Peyer's patch (tissue), 4 donors: ENCODE measurements around the gene SCN2A. TPM values are rescaled to one million over a fixed set of nuclear protein-coding genes. Genes with fewer than 3 reads are reported as not detected.

ENCODE experiments used
- DNase-seq, 3 donors: peaks; one replicate each; pipeline ENCODE4 v3.0.0-alpha.2; 2017 to 2019
- H3K27ac ChIP-seq, 4 donors: fragments of 200-600 bp; sonication (generic); one replicate each; pipeline ENCODE4 v1.5.1; 2016 to 2019
- H3K27me3 ChIP-seq, 2 donors: fragments of 200-600 bp; sonication (generic); one replicate each; pipeline ENCODE4 v1.5.1; 2019
- H3K36me3 ChIP-seq, 3 donors: fragments of 200-600 bp; sonication (generic); one replicate each; pipeline ENCODE4 v1.5.1; 2016 to 2019
- H3K4me1 ChIP-seq, 4 donors: fragments of 200-600 bp; sonication (generic); one replicate each; pipeline ENCODE4 v1.5.1; 2016 to 2019
- H3K4me3 ChIP-seq, 4 donors: fragments of 200-600 bp; sonication (generic); 1 replicate in 3 of 4; 2 replicates in 1 of 4; pipeline ENCODE4 v1.5.1; 2016 to 2019; ENCODE audit warnings: mild to moderate bottlenecking in 1 of 4
- H3K9me3 ChIP-seq, 4 donors: fragments of 200-600 bp; sonication (generic); one replicate each; pipeline ENCODE4 v1.5.1; 2016 to 2019; ENCODE audit warnings: mild to moderate bottlenecking in 1 of 4
- CTCF ChIP-seq, 6 experiments: fragments of 450-650 bp in 4 of 6; fragments of 200-600 bp in 2 of 6; sonication (generic) in 1 of 6; IDR thresholded peaks; one replicate each; pipeline ENCODE4 v1.5.1; 2017 to 2019; ENCODE audit warnings: antibody characterized with exemption in 6 of 6, mild to moderate bottlenecking in 3 of 6, moderate library complexity in 1 of 6
- POLR2A ChIP-seq, 2 donors: fragments of 450-650 bp; IDR thresholded peaks; one replicate each; pipeline ENCODE4 v1.5.1; 2017; ENCODE audit warnings: antibody characterized with exemption in 2 of 2, mild to moderate bottlenecking in 2 of 2, moderate library complexity in 2 of 2
- total RNA-seq, 4 donors: library from RNA; depleted of rRNA; stranded (reverse); fragments of >200 nt; gene quantifications; one replicate each; pipeline ENCODE4 v1.1.0, GENCODE V29; 2016

The SCN2A gene
- 1 to 10 TPM in 1 of 4 donors, under 1 TPM in 1, not detected in 2; 0.54 to 4.1 TPM for total RNA-seq

GRCh38 chr2:165239230-165239629, at the start of gene SCN2A:
TSS of gene SCN2A (plus strand) at chr2:165239414. CDS start at chr2:165295824, 56,410 bp downstream.
- Histone ChIP-seq H3K4me3 (no peak within 1 kb of the TSS), H3K27ac (no peak within 1 kb of the TSS), H3K4me1 (no peaks in the 10 kb centered on the region), H3K36me3 (no peaks in the 10 kb centered on the region), H3K9me3 (no peaks in the 10 kb centered on the region), H3K27me3 (no peaks in the 10 kb centered on the region)
- DNase-seq = no peak
- TF ChIP-seq POLR2A (IDR thresholded peaks at IDR 0.05) (no peak), CTCF (IDR thresholded peaks at IDR 0.05) (peak in 5 of 6 experiments; percentile 35 to 50 (median 49))

GRCh38 chr2:165191096-165191728, 48.0 kb upstream of the SCN2A start:
- H3K4me3 ChIP-seq = no peak overlapping the region
- H3K27me3 ChIP-seq = no peaks in the 10 kb centered on the region
- no peak for DNase-seq
- H3K27ac ChIP-seq = no peak overlapping the region
- TF ChIP-seq CTCF (IDR thresholded peaks at IDR 0.05) = no peak
- no peak for TF ChIP-seq POLR2A (IDR thresholded peaks at IDR 0.05)
- H3K9me3 ChIP-seq = no peaks in the 10 kb centered on the region
- no peaks in the 10 kb centered on the region for H3K36me3 ChIP-seq
- H3K4me1 ChIP-seq = no peaks in the 10 kb centered on the region

GRCh38 chr2:165192729-165193128, 46.5 kb upstream of the SCN2A start:
- TF ChIP-seq POLR2A (IDR thresholded peaks at IDR 0.05) (no peak), CTCF (IDR thresholded peaks at IDR 0.05) (no peak)
- DNase-seq = no peak
- H3K36me3 ChIP-seq = no peaks in the 10 kb centered on the region
- H3K9me3 ChIP-seq = no peaks in the 10 kb centered on the region
- no peaks in the 10 kb centered on the region for H3K27me3 ChIP-seq
- H3K4me3 ChIP-seq = no peak overlapping the region
- H3K4me1 ChIP-seq = no peaks in the 10 kb centered on the region
- H3K27ac ChIP-seq = no peak overlapping the region

- no peaks in the 10 kb centered on the region for H3K4me1 ChIP-seq
- DNase-seq = peak in 2 of 3 donors; percentile 57 to 72
- H3K27ac ChIP-seq = peak overlapping the region in 2 of 4 donors; percentile 40 to 47
- H3K9me3 ChIP-seq = no peaks in the 10 kb centered on the region
- no peak overlapping the region for H3K4me3 ChIP-seq
- TF ChIP-seq POLR2A (IDR thresholded peaks at IDR 0.05) (no peak), CTCF (IDR thresholded peaks at IDR 0.05) (no peak)
- H3K27me3 ChIP-seq = no peaks in the 10 kb centered on the region
- no peaks in the 10 kb centered on the region for H3K36me3 ChIP-seq
Measured at GRCh38 chr2:165193178-165193777, 45.9 kb upstream of the SCN2A start.

- Histone ChIP-seq H3K9me3 (no peaks in the 10 kb centered on the region), H3K27ac (no peak overlapping the region), H3K27me3 (no peaks in the 10 kb centered on the region), H3K4me3 (no peak overlapping the region), H3K4me1 (no peaks in the 10 kb centered on the region), H3K36me3 (no peaks in the 10 kb centered on the region)
- TF ChIP-seq CTCF (IDR thresholded peaks at IDR 0.05) (no peak), POLR2A (IDR thresholded peaks at IDR 0.05) (no peak)
- DNase-seq = no peak
Measured at GRCh38 chr2:165196411-165196810, 42.8 kb upstream of the SCN2A start.
